IMR-90 (cell line): ENCODE results near the gene P2RX7. TPM values are rescaled to one million over a fixed set of nuclear protein-coding genes. Genes with fewer than 3 reads are reported as not detected.

ENCODE experiments used
- ATAC-seq: fragments of 200-7000 bp; cut with Tn5 transposase; 2 replicates; pipeline ENCODE4 v1.9.1; 2020; ENCODE audit warnings: low read depth, mild to moderate bottlenecking, moderate library complexity
- BruUV-seq: library from RNA; stranded (reverse); fragments of 400-500 nt; replicated peaks from 2 replicates; lab custom pipeline; 2021; lab: Mats Ljungman, UMichigan
- CTCF ChIA-PET: fragments of 300-600 bp; formaldehyde crosslinking; extraction: SDS; loops from one replicate; lab custom pipeline; 2021; ENCODE audit warnings: antibody characterized with exemption; lab: Yijun Ruan, JAX
- POLR2A ChIA-PET: fragments of 300-600 bp; sonication (Branson Sonifier 250); formaldehyde crosslinking; loops from one replicate; lab custom pipeline; 2022; ENCODE audit warnings: antibody characterized with exemption; ENCODE audit not compliant: unreplicated experiment; lab: Charles Lee
- DNase-seq: peaks from one replicate; pipeline ENCODE4 v3.0.0; 2013
- H2AFZ ChIP-seq: replicated peaks from 2 replicates; pipeline ENCODE3; 2013; ENCODE audit warnings: low read length, mild to moderate bottlenecking; ENCODE audit not compliant: poor library complexity
- H2AK5ac ChIP-seq: 2 replicates; pipeline ENCODE4 v1.6.1; 2013; ENCODE audit warnings: low read depth, low read length, inconsistent platforms
- H2AK9ac ChIP-seq: replicated peaks from 2 replicates; pipeline ENCODE3; 2013; ENCODE audit warnings: mild to moderate bottlenecking, low read depth, low read length, moderate library complexity; ENCODE audit not compliant: poor library complexity
- H2BK120ac ChIP-seq: 2 replicates; pipeline ENCODE4 v1.6.1; 2013; ENCODE audit warnings: low read depth, low read length, inconsistent platforms
- H2BK15ac ChIP-seq: 3 replicates; pipeline ENCODE4 v1.6.1; 2013; ENCODE audit warnings: low read depth, low read length, inconsistent platforms
- H2BK20ac ChIP-seq: 2 replicates; pipeline ENCODE4 v1.6.1; 2013; ENCODE audit warnings: low read depth, mild to moderate bottlenecking, inconsistent platforms, low read length, moderate library complexity
- H2BK5ac ChIP-seq: 2 replicates; pipeline ENCODE4 v1.6.1; 2013; ENCODE audit warnings: mild to moderate bottlenecking, low read depth, low read length, inconsistent platforms; ENCODE audit not compliant: poor library complexity, severe bottlenecking
- H3K14ac ChIP-seq: replicated peaks from 2 replicates; pipeline ENCODE4 v1.6.1; 2013; ENCODE audit warnings: low read depth, low read length, inconsistent platforms
- H3K18ac ChIP-seq: 2 replicates; pipeline ENCODE4 v1.6.1; 2013; ENCODE audit warnings: low read depth, low read length, control low read depth
- H3K23ac ChIP-seq: 2 replicates; pipeline ENCODE4 v1.6.1; 2013; ENCODE audit warnings: low read depth, low read length, inconsistent platforms
- H3K27ac ChIP-seq: 2 replicates; pipeline ENCODE4 v1.5.1; 2013; ENCODE audit warnings: mild to moderate bottlenecking, control low read depth, low read length; ENCODE audit not compliant: insufficient read depth
- H3K27me3 ChIP-seq: 2 replicates; pipeline ENCODE4 v1.6.1; 2013; ENCODE audit warnings: low read length; ENCODE audit not compliant: control insufficient read depth, insufficient read depth
- H3K36me3 ChIP-seq: 2 replicates; pipeline ENCODE4 v1.6.1; 2013; ENCODE audit warnings: low read length, mixed read lengths; ENCODE audit not compliant: control insufficient read depth, insufficient read depth
- H3K4ac ChIP-seq: 2 replicates; pipeline ENCODE4 v1.6.1; 2013; ENCODE audit warnings: low read depth, low read length, inconsistent platforms
- H3K4me1 ChIP-seq: 2 replicates; pipeline ENCODE4 v1.6.1; 2013; ENCODE audit warnings: low read length, mixed read lengths; ENCODE audit not compliant: control insufficient read depth, insufficient read depth
- H3K4me2 ChIP-seq: 2 replicates; pipeline ENCODE4 v1.6.1; 2013; ENCODE audit warnings: low read depth, mild to moderate bottlenecking, control low read depth, low read length, moderate library complexity
- H3K4me3 ChIP-seq: 2 replicates; pipeline ENCODE4 v1.5.1; 2013; ENCODE audit warnings: low read depth, mild to moderate bottlenecking, control low read depth, low read length, moderate library complexity; ENCODE audit not compliant: insufficient read depth
- H3K56ac ChIP-seq: 2 replicates; pipeline ENCODE4 v1.6.1; 2013; ENCODE audit warnings: low read length, inconsistent platforms; ENCODE audit not compliant: insufficient read depth; ENCODE audit errors: extremely low read depth
- H3K79me1 ChIP-seq, 2 experiments: 2 replicates each; pipeline ENCODE4 v1.6.1; 2013; ENCODE audit warnings: low read length in 2 of 2, inconsistent platforms in 1 of 2, low read depth in 1 of 2
- H3K9ac ChIP-seq: 2 replicates; pipeline ENCODE4 v1.6.1; 2013; ENCODE audit warnings: low read depth, low read length, control low read depth
- H3K9me1 ChIP-seq: 2 replicates; pipeline ENCODE4 v1.6.1; 2013; ENCODE audit warnings: low read length, inconsistent platforms; ENCODE audit not compliant: insufficient read depth
- H3K9me3 ChIP-seq: 2 replicates; pipeline ENCODE4 v1.6.1; 2013; ENCODE audit warnings: low read length; ENCODE audit not compliant: control insufficient read depth, insufficient read depth
- H4K20me1 ChIP-seq: 2 replicates; pipeline ENCODE4 v1.6.1; 2013; ENCODE audit warnings: low read length, inconsistent platforms; ENCODE audit not compliant: insufficient read depth
- H4K5ac ChIP-seq: 2 replicates; pipeline ENCODE4 v1.6.1; 2013; ENCODE audit warnings: mild to moderate bottlenecking, low read depth, low read length, control low read depth
- H4K8ac ChIP-seq, 2 experiments: 2 replicates each; pipeline ENCODE4 v1.6.1; 2013; ENCODE audit warnings: low read depth in 2 of 2, low read length in 2 of 2, control low read depth in 1 of 2, inconsistent platforms in 1 of 2
- H4K91ac ChIP-seq: 2 replicates; pipeline ENCODE4 v1.6.1; 2013; ENCODE audit warnings: low read depth, low read length, inconsistent platforms; ENCODE audit not compliant: insufficient read depth
- BHLHE40 ChIP-seq: fragments of 150-350 bp; IDR thresholded peaks from 2 replicates; pipeline ENCODE4 v1.6.1; 2016; ENCODE audit warnings: mild to moderate bottlenecking, low read depth, low read length
- CEBPB ChIP-seq: IDR thresholded peaks from 2 replicates; pipeline ENCODE4 v1.6.1; 2012; ENCODE audit warnings: low read depth, low read length, improper control_type of control experiment
- CHD1 ChIP-seq: IDR thresholded peaks from 2 replicates; pipeline ENCODE4 v1.6.1; 2012; ENCODE audit warnings: low read depth, low read length, improper control_type of control experiment
- CTCF ChIP-seq: conservative IDR thresholded peaks from 2 replicates; pipeline ENCODE4 v1.5.1; 2012; ENCODE audit warnings: mild to moderate bottlenecking, low read depth, low read length, improper control_type of control experiment
- MAFK ChIP-seq: IDR thresholded peaks from 2 replicates; pipeline ENCODE4 v1.6.1; 2012; ENCODE audit warnings: low read depth, low read length, improper control_type of control experiment
- NFE2L2 ChIP-seq: fragments of 150-350 bp; IDR thresholded peaks from 2 replicates; pipeline ENCODE4 v1.6.1; 2016; ENCODE audit warnings: low read depth, mild to moderate bottlenecking, low read length
- RAD21 ChIP-seq: IDR thresholded peaks from 2 replicates; pipeline ENCODE4 v1.6.1; 2012; ENCODE audit warnings: low read length, improper control_type of control experiment
- RFX5 ChIP-seq: IDR thresholded peaks from 2 replicates; pipeline ENCODE4 v1.8.0; 2012; ENCODE audit warnings: low read depth, mild to moderate bottlenecking, low read length, moderate library complexity
- SMC3 ChIP-seq: fragments of 150-350 bp; IDR thresholded peaks from 2 replicates; pipeline ENCODE4 v1.6.1; 2016; ENCODE audit warnings: low read depth, mild to moderate bottlenecking, antibody characterized with exemption, low read length, moderate library complexity
- WGBS, 2 experiments: methylation state at CpG; one replicate each; pipeline versions ENCODE4 v1.1.5 to v1.1.7; 2013; ENCODE audit warnings: missing lambda C conversion rate in 2 of 2; ENCODE audit not compliant: insufficient read length in 1 of 2; ENCODE audit errors: extremely low coverage in 2 of 2; 5-methylcytosine and 5-hydroxymethylcytosine counted together
- dilution Hi-C: fragments of 300-500 bp; cut with HindIII; formaldehyde crosslinking; loops from one replicate; pipeline ENCODE4 v1.14.3; 2018; ENCODE audit warnings: low sequenced_read_pairs; ENCODE audit not compliant: unreplicated experiment
- in situ Hi-C: fragments of 300-500 bp; cut with MboI; formaldehyde crosslinking; loops from 3 replicates; pipeline ENCODE4 v1.14.3; 2019; ENCODE audit warnings: low sequenced_read_pairs, inconsistent platforms, mixed read lengths
- intact Hi-C: fragments of 100-400 bp; cut with micrococcal nuclease; formaldehyde crosslinking; loops from 2 replicates; pipeline ENCODE4 v1.10.0; 2022
- polyA plus RNA-seq, 3 experiments: library from polyadenylated mRNA; depleted of rRNA; stranded (reverse); fragments of >200 nt; gene quantifications; 2 replicates each; pipeline ENCODE4 v1.2.3, GENCODE V29; 2012; ENCODE audit warnings: low replicate concordance in 1 of 3
- total RNA-seq: library from RNA; depleted of rRNA; stranded (reverse); fragments of >200 nt; gene quantifications from 2 replicates; pipeline ENCODE4 v1.2.3, GENCODE V29; 2012
- TF ChIP-seq, protein P1 (sequence below): fragments of 150-350 bp; IDR thresholded peaks from 2 replicates; pipeline ENCODE4 v1.6.1; 2016; ENCODE audit warnings: low read depth, mild to moderate bottlenecking, low read length, moderate library complexity, borderline replicate concordance
- TF ChIP-seq, protein P2 (sequence below): fragments of 150-350 bp; IDR thresholded peaks from 2 replicates; pipeline ENCODE4 v1.6.1; 2017; ENCODE audit warnings: mild to moderate bottlenecking, antibody characterized with exemption, low read length, low read depth

P2RX7 gene
- total and polyA plus RNA-seq, 2 of the 4 experiments (the other 2 are of a cell fraction) = 0.07 to 0.18 TPM

- peak; percentile 18 for DNase-seq
Observed at GRCh38 chr12:121107681-121108080, 25.0 kb upstream of the P2RX7 start.

More at GRCh38 chr12:121107681-121108080, 25.0 kb upstream of the P2RX7 start:
- POLR2A ChIA-PET = no interaction called here
- no peak overlapping the region for H3K4me3 ChIP-seq
- H2BK5ac ChIP-seq = no peak overlapping the region
- no peak overlapping the region for H2BK20ac ChIP-seq
- no peak overlapping the region for H3K14ac ChIP-seq
- H2AFZ ChIP-seq = no peak overlapping the region
- no peak overlapping the region for H2AK5ac ChIP-seq
- H4K91ac ChIP-seq = no peak overlapping the region
- H4K8ac ChIP-seq = no peak overlapping the region
- no peak overlapping the region for H2BK120ac ChIP-seq
- ATAC-seq = no peak
- intact Hi-C loops (no loop called here), in situ Hi-C loops (no loop called here), dilution Hi-C loops (no loop called here)
- H3K27me3 ChIP-seq = peaks cover 4% of the 10 kb centered on the region; the same call in 1 of the 2 replicates
- H3K9me3 ChIP-seq = no peaks in the 10 kb centered on the region
- no peak overlapping the region for H3K4ac ChIP-seq
- H2BK15ac ChIP-seq = no peak overlapping the region
- no peak overlapping the region for H3K56ac ChIP-seq
- H3K27ac ChIP-seq = no peak overlapping the region
- H4K20me1 ChIP-seq = no peaks in the 10 kb centered on the region
- no peak overlapping the region for H4K5ac ChIP-seq
- WGBS, 2 experiments = 100% methylated on average over 1 of the region's 3 CpGs; no CpG with 5 or more reads in 1 of the 2 experiments
- no peaks in the 10 kb centered on the region for H3K36me3 ChIP-seq
- no TSS peak for BruUV-seq
- H3K18ac ChIP-seq = no peak overlapping the region
- H3K9ac ChIP-seq = no peak overlapping the region
- H3K4me2 ChIP-seq = no peak overlapping the region
- no peak overlapping the region for H3K23ac ChIP-seq
- H3K4me1 ChIP-seq = no peaks in the 10 kb centered on the region
- no peak for TF ChIP-seq CEBPB
- no peak for TF ChIP-seq RAD21
- no peak for TF ChIP-seq RFX5
- TF ChIP-seq MAFK = no peak
- TF ChIP-seq, protein P1, sequence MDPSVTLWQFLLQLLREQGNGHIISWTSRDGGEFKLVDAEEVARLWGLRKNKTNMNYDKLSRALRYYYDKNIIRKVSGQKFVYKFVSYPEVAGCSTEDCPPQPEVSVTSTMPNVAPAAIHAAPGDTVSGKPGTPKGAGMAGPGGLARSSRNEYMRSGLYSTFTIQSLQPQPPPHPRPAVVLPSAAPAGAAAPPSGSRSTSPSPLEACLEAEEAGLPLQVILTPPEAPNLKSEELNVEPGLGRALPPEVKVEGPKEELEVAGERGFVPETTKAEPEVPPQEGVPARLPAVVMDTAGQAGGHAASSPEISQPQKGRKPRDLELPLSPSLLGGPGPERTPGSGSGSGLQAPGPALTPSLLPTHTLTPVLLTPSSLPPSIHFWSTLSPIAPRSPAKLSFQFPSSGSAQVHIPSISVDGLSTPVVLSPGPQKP = no peak
- no peak for TF ChIP-seq CTCF
- TF ChIP-seq BHLHE40 = no peak
- TF ChIP-seq, protein P2, sequence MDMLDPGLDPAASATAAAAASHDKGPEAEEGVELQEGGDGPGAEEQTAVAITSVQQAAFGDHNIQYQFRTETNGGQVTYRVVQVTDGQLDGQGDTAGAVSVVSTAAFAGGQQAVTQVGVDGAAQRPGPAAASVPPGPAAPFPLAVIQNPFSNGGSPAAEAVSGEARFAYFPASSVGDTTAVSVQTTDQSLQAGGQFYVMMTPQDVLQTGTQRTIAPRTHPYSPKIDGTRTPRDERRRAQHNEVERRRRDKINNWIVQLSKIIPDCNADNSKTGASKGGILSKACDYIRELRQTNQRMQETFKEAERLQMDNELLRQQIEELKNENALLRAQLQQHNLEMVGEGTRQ = no peak
- no peak for TF ChIP-seq SMC3
- no peak for TF ChIP-seq CHD1
- no peak for TF ChIP-seq NFE2L2
- H3K79me1 ChIP-seq = no peaks in the 10 kb centered on the region
- H3K9me1 ChIP-seq = no peaks in the 10 kb centered on the region
- CTCF ChIA-PET = no interaction called here
- no peak overlapping the region for H2AK9ac ChIP-seq
